ENCODE measurements around the gene ERO1B.

The ERO1B gene

DNA sequence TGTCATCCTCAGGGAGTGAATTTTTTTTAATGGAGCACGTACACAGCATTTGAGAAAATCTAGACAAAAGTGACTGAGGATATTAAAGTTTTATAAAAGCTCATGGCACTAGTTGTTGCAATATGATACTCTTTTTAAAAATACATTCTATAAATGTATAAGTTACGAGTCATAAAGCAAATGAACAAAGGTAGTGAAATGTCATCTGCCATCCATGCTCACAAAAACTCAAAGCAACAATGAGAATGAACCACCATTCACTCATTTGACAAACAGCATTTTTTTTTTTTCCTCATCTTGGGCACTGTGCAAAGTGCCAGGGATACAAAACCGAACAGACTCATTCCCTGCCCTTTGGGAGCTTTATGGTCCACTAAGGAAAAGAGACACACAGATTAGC, 100.7 kb downstream of the ERO1B start:
- DNase-seq (ENCODE audit: low read depth, low spot score), result no peak

DNA sequence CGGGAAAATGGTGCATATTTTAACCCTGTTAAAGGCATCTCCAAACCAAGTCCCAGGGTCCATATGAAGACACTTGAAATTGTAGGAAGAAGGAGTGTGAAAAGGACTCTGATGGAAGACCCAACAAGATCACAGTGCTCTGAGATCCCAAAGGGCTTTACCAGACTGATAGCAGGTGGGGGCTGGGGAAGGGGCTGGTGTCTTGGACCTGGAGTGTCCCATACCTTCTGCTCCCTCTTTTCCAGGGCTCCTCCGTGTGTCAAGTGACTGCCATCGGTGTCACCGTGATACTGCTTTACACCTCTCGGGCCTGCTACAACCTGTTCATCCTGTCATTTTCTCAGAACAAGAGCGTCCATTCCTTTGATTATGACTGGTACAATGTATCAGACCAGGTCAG, 102.1 kb downstream of the ERO1B start:
- DNase-seq (ENCODE audit: low read depth, low spot score), result no peak

DNA sequence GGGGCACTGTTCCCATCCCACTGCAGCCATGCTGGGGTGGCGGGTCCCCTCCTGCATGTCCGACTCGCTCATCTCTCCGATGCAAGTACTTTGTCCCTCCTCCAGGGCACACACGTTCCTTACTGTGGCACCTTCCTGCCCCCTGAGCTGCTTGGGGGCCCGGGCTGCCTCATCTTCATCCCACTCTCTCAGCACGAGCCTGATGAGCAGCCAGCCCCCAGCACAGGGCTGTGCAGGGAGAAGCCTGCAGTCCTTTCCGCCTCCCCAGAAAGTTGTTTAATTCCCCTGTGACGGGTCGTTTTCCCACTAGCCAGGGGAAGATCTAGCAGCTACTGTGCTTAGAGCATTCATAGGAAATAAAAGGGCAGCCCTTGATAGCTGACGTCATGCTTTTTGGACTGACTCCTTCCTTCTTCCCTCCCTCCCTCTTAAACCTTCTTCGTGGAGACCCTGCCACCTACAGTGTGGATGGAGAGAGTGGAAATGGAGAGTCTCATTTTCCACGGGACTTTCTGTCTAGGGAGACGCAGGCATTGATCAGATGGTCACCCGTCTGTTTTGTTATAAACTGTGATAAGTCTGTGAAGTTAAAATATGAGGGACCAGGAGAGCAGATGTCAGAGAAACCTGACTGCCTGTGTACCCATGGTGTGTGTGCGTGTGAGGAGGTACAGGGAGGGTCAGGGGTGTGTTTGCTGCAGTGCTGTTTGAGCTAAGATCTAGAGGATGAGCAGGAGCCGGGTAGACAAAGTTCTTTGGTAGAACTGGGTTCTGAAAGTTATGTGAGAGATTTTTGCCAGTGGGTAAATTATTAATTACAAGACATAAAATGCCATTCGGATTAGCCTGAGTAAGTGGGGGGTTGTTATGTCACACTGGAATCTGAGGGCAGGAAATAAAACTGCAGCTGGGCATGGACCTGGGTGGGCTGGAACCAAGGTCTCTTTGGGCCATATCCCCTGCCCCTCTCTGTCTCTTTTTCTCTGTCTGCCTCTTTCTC, 105.1 kb downstream of the ERO1B start:
- no peak for DNase-seq (ENCODE audit: low read depth, low spot score)

DNA sequence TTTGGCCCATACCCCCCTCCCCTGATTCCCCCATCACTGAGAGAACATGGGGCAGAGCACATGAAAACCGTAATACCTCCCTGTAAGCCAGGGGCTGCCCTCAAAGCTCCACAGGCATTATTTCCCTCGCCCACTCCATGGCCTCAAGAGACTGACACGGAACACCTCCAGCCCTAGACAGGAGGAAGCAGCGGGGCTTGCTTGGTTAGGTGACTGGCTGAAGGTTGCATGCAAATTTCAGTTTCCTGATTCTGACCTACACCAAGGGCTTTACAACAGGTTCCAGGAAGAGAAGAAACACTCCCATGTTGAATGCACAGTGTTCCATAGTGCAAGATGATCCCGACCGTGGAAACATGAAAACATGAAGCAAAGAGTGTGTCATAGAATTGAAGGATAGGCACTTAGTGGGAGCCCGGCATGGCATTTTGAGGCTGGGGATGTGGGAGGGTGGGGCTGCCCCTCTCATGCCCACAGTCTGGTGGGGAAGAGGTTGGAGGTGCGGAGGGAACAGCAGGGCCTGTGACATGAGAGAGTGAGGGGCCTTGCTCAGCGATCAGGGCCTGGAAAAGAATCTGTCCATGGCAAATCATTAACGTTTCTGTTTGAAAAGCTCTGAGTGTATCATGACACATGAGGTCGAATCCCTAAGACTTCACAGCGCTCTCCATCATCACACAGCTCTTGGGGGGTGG, 106.0 kb downstream of the ERO1B start:
- no peak for DNase-seq (ENCODE audit: low read depth, low spot score)

DNA sequence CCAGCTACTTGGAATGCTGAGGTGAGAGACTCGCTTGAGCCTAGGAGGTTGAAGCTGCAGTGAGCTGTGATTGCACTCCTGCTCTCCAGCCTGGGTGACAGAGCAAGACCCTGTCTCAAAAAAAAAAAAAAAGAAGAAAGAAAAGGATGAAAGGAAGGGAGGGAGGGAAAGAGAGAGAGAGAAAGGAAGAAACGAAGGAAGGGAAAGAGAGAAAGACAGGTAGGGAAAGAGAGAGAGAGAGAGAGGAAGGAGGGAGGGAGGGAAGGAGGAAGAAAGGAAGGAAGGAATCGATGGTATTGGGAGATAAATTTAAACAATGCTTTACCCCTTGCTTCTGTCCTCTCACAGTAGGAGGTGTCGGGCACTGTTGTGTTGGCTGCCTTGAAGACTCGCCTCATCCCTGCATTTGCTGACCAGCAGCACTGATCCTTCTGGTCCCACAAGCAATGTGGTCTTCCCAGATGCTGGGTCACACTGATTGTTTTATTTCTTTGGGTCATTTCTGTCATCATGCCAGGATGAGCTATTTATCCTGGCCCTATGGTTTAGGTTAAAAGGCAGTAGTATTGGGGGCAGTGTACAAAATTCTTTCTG, 108.5 kb downstream of the ERO1B start:
- no peak for DNase-seq (ENCODE audit: low read depth, low spot score)

DNA sequence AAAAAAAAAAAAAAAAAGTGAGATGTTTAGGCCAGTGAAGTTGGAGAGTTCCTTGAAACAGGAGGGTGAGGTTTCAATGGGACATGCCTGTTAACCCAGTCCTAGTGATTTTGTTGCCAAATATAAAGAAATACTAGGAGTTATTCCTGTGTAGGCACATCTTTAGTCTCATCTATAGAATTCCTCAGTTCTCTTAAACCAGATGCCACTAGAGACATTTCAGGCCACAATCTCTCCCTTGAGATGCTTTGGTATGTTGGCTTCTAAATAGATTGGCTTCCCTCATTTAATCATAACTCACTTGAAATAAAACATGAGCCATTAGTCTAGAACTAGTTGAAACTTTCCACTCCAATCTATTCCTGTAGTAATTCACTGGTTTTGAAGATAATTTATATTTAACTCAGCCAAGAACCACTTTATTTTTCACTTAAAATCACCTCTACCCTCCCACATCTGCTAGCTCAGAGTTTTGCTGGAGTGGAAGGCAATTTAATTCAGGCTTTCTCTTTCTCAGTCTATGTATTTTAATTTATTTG, 109.6 kb downstream of the ERO1B start:
- DNase-seq (ENCODE audit: low read depth, low spot score), result no peak

DNA sequence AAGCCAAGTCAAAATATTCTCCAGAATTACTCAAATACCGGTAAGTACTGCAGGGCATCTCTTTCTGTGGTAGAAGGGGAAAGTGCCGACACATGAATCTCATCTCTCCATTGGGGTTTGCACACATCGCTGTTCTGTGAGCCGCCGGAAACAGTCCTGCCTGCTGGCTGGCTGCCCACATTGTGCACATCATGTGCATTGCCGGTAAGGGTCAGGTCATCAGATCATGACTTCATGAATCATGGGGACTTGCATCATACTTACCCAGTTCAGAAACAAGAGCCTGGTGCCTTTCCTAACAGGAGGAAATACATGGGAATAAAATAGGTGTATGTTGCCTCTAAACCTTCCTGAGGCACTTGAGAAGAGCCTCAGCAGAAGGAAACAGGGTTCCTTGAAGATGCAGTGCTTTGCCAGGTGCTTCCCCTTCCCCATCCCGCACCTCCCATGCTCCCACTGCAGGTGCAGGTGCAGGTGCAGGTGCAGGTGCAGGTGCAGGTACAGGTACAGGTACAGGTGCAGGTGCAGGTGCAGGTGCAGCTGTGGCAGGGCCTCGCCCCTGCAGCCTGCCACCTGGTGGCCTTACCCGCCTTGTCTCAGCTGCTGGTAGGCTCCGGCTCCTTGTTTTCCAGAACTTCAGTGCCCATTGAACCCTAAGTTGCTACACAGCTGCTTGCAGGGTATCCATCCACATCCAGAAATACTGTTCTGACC, 112.9 kb downstream of the ERO1B start:
- DNase-seq (ENCODE audit: low read depth, low spot score), result no peak

DNA sequence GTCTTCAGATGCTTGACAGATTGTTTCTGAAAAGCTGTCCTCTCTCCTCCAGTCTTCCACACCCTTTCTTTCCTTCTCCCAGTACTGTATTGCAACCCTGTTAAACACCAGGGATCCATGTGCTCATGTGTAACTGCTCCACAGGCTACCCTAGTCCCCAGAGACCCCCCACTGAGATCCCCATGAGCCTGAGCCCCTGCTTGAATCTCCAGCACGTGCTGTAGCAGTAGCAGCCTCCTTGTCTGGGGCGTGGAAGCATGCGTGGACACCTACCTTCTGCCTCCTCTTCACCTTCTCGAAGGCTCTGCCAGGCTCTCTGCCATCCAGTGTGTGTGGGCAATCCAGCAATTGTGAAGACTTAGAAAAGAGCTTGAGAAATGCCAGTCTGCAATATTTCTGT, 114.2 kb downstream of the ERO1B start:
- no peak for DNase-seq (ENCODE audit: low read depth, low spot score)

DNA sequence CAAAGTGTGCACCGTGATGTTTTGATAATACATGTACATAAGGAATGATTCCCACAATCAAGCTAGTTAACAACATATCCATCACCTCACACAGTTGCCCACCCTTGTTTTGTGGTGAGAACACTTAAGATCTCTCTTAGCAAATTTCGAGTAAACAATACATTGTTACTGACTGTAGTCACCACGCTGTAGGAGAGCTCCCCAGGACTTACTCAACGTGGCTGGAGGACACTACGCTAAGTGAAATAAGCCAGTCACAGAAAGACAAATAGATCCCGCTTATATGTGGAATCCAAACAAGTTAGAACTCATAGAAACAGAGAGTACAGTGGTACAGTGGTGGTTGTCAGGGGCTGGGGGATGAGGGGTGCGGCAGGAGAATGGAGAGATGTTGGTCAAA, 114.6 kb downstream of the ERO1B start:
- DNase-seq (ENCODE audit: low read depth, low spot score), result no peak

DNA sequence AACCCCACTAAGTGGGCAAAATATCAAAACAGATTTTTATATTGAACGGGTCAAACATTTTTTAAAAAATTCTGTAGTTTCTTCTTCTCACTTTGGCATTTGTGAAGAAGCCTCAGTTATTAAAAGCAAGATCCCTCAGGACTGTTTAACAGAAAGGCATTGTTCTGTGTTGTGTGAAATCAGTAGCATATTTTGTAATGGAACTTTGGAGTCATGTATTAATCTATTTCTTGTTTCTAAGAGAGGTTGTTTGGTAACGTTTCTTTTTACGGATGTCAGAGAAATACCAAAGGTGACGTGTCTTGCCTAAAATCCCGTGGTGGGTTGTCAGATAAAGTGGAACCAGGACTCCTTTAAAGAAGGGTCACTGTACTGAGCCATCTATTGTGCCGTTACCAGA, 115.7 kb downstream of the ERO1B start:
- DNase-seq (ENCODE audit: low read depth, low spot score), result no peak
